ENCODE data around the gene HHATL.

- no peak for TF ChIP-seq CTCF (IDR thresholded peaks at IDR 0.05; ENCODE audit: low read length)
- TF ChIP-seq EZH2 (optimal IDR thresholded peaks at IDR 0.05; ENCODE audit: low read depth, low read length) = no peak
These were observed 29.7 kb upstream of the HHATL start for GRCh38 chr3:42732196-42732828.
